ENCODE data around the gene ALPL.
"Not testable (repeated sequence)": the region's sequence is repeated elsewhere in the genome, so short reads cannot be mapped to it uniquely, and the experiment has no call there.

The ALPL gene

GRCh38 chr1:21563971-21564370 is 54.7 kb downstream of the ALPL start:
- no peak for DNase-seq

- no peak for DNase-seq
Measured at GRCh38 chr1:21564521-21565095, 55.4 kb downstream of the ALPL start.

- DNase-seq: no peak
Measured at GRCh38 chr1:21565285-21565684, 56.1 kb downstream of the ALPL start.

GRCh38 chr1:21566361-21566760 is 57.1 kb downstream of the ALPL start:
- not testable (repeated sequence) for DNase-seq

GRCh38 chr1:21567241-21568005 is 58.2 kb downstream of the ALPL start:
- no peak for DNase-seq

GRCh38 chr1:21568006-21568746 is 59.0 kb downstream of the ALPL start:
- DNase-seq: no peak

- no peak for DNase-seq
Measured at GRCh38 chr1:21568809-21569385, 59.7 kb downstream of the ALPL start.

GRCh38 chr1:21569820-21570527 is 60.8 kb downstream of the ALPL start:
- no peak for DNase-seq

- DNase-seq: no peak
Measured at GRCh38 chr1:21570528-21570875, 61.3 kb downstream of the ALPL start.

- no peak for DNase-seq
Measured at GRCh38 chr1:21570885-21571284, 61.7 kb downstream of the ALPL start.

- DNase-seq: no peak
Measured at GRCh38 chr1:21572221-21572620, 63.0 kb downstream of the ALPL start.

GRCh38 chr1:21572735-21573277 is 63.6 kb downstream of the ALPL start:
- DNase-seq: no peak

GRCh38 chr1:21573475-21573874 is 64.3 kb downstream of the ALPL start:
- DNase-seq: no peak

GRCh38 chr1:21573971-21574465 is 64.8 kb downstream of the ALPL start:
- DNase-seq: no peak

GRCh38 chr1:21574466-21575151 is 65.4 kb downstream of the ALPL start:
- no peak for DNase-seq

GRCh38 chr1:21575351-21575942 is 66.2 kb downstream of the ALPL start:
- DNase-seq: no peak

GRCh38 chr1:21576031-21576797 is 67.0 kb downstream of the ALPL start:
- no peak for DNase-seq

GRCh38 chr1:21576798-21577187 is 67.6 kb downstream of the ALPL start:
- DNase-seq: no peak

- DNase-seq: no peak
Measured at GRCh38 chr1:21577324-21577723, 68.1 kb downstream of the ALPL start.

GRCh38 chr1:21577933-21578332 is 68.7 kb downstream of the ALPL start:
- DNase-seq: no peak

- DNase-seq: no peak
Measured at GRCh38 chr1:21579791-21580190, 70.6 kb downstream of the ALPL start.
